Measurements from ENCODE around the gene ATF1. TPM values are rescaled to one million over a fixed set of nuclear protein-coding genes. Genes with fewer than 3 reads are reported as not detected.

Gene ATF1
- total RNA-seq, 1 experiment from 2014 or later: 87.2 TPM

- intact Hi-C loops (cut with micrococcal nuclease): loop anchor here (1.0 kb wide), 1 partner anchor 230 kb away; the partner anchor contains the start of gene DIP2B
- peak; percentile 51 for DNase-seq (ENCODE audit: unreplicated experiment)
- POLR2A ChIA-PET: interaction anchor here (0.6 kb wide), 1 partner anchor 75 kb away, joined by 4 read pairs; no protein-coding TSS in a partner anchor
- TF ChIP-seq, protein P1, sequence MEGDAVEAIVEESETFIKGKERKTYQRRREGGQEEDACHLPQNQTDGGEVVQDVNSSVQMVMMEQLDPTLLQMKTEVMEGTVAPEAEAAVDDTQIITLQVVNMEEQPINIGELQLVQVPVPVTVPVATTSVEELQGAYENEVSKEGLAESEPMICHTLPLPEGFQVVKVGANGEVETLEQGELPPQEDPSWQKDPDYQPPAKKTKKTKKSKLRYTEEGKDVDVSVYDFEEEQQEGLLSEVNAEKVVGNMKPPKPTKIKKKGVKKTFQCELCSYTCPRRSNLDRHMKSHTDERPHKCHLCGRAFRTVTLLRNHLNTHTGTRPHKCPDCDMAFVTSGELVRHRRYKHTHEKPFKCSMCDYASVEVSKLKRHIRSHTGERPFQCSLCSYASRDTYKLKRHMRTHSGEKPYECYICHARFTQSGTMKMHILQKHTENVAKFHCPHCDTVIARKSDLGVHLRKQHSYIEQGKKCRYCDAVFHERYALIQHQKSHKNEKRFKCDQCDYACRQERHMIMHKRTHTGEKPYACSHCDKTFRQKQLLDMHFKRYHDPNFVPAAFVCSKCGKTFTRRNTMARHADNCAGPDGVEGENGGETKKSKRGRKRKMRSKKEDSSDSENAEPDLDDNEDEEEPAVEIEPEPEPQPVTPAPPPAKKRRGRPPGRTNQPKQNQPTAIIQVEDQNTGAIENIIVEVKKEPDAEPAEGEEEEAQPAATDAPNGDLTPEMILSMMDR (IDR thresholded peaks at IDR 0.05; ENCODE audit: unreplicated experiment): peak; percentile 59
- H3K27me3 Mint-ChIP-seq (ENCODE audit: insufficient read depth, unreplicated experiment): no peaks in the 10 kb centered on the region
- H3K36me3 Mint-ChIP-seq (ENCODE audit: insufficient read depth, unreplicated experiment): peaks cover 69% of the 10 kb centered on the region
- CTCF ChIA-PET: interaction anchor here (0.6 to 1.3 kb wide), 6 partner anchors 11 to 251 kb away, joined by 3 read pairs; no protein-coding TSS in a partner anchor
- no TSS peak for BruUV-seq (replicated peaks)
- no peak overlapping the region for H3K27ac Mint-ChIP-seq (ENCODE audit: low read depth, unreplicated experiment)
- no peak overlapping the region for H3K4me3 Mint-ChIP-seq (ENCODE audit: unreplicated experiment)
- H3K9me3 Mint-ChIP-seq (ENCODE audit: unreplicated experiment): no peaks in the 10 kb centered on the region
- peaks cover 14% of the 10 kb centered on the region for H3K4me1 Mint-ChIP-seq (ENCODE audit: insufficient read depth, unreplicated experiment)
These were observed 29.3 kb upstream of the ATF1 start for GRCh38 chr12:50734409-50735263.

GRCh38 chr12:50739611-50740010, 24.3 kb upstream of the ATF1 start:
- ChIA-PET CTCF (no interaction called here), POLR2A (no interaction called here)
- no peaks in the 10 kb centered on the region for H3K27me3 Mint-ChIP-seq (ENCODE audit: insufficient read depth, unreplicated experiment)
- DNase-seq (ENCODE audit: unreplicated experiment): peak; percentile 7
- peaks cover 84% of the 10 kb centered on the region for H3K36me3 Mint-ChIP-seq (ENCODE audit: insufficient read depth, unreplicated experiment)
- TF ChIP-seq, protein P1 (IDR thresholded peaks at IDR 0.05; ENCODE audit: unreplicated experiment): no peak
- no TSS peak for BruUV-seq (replicated peaks)
- no peak overlapping the region for H3K27ac Mint-ChIP-seq (ENCODE audit: low read depth, unreplicated experiment)
- peaks cover 4% of the 10 kb centered on the region for H3K4me1 Mint-ChIP-seq (ENCODE audit: insufficient read depth, unreplicated experiment)
- H3K9me3 Mint-ChIP-seq (ENCODE audit: unreplicated experiment): no peaks in the 10 kb centered on the region
- H3K4me3 Mint-ChIP-seq (ENCODE audit: unreplicated experiment): no peak overlapping the region
- intact Hi-C loops (cut with micrococcal nuclease): no loop called here

DNA sequence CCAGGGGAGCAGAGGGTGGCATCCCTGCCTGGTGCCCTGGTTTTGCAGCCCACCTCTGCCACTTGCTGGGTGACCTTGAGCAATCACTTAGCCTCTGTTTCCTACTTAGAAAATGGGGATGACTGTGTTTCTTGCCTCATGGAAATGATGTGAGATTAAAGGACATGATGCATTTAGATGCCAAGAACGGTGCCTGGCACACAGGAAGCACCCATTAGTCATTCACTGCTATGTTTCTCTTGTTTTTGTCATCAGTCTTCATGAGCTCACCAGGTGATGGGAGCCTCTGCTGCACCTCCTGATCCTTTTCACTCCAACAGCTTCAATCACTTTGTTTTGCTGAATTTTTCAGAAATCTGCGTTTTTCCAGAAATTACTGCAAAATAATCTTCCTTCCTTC, 23.6 kb upstream of the ATF1 start:
- CTCF ChIA-PET: no interaction called here
- no peaks in the 10 kb centered on the region for H3K9me3 Mint-ChIP-seq (ENCODE audit: unreplicated experiment)
- H3K27me3 Mint-ChIP-seq (ENCODE audit: insufficient read depth, unreplicated experiment): no peaks in the 10 kb centered on the region
- no peak overlapping the region for H3K27ac Mint-ChIP-seq (ENCODE audit: low read depth, unreplicated experiment)
- H3K4me1 Mint-ChIP-seq (ENCODE audit: insufficient read depth, unreplicated experiment): peaks cover 4% of the 10 kb centered on the region
- no TSS peak for BruUV-seq (replicated peaks)
- peaks cover 86% of the 10 kb centered on the region for H3K36me3 Mint-ChIP-seq (ENCODE audit: insufficient read depth, unreplicated experiment)
- intact Hi-C loops (cut with micrococcal nuclease): no loop called here
- no peak overlapping the region for H3K4me3 Mint-ChIP-seq (ENCODE audit: unreplicated experiment)
- TF ChIP-seq, protein P1 (IDR thresholded peaks at IDR 0.05; ENCODE audit: unreplicated experiment): no peak
- DNase-seq (ENCODE audit: unreplicated experiment): peak; percentile 23
- POLR2A ChIA-PET: interaction anchor here (0.6 to 1.1 kb wide), 2 partner anchors 8 to 25 kb away, joined by 3 to 5 read pairs; no protein-coding TSS in a partner anchor

- no peak for DNase-seq (ENCODE audit: unreplicated experiment)
- Mint-ChIP-seq H3K4me3 (ENCODE audit: unreplicated experiment) (no peak overlapping the region), H3K4me1 (ENCODE audit: insufficient read depth, unreplicated experiment) (peaks cover 4% of the 10 kb centered on the region), H3K36me3 (ENCODE audit: insufficient read depth, unreplicated experiment) (peaks cover 89% of the 10 kb centered on the region), H3K27me3 (ENCODE audit: insufficient read depth, unreplicated experiment) (no peaks in the 10 kb centered on the region), H3K27ac (ENCODE audit: low read depth, unreplicated experiment) (no peak overlapping the region), H3K9me3 (ENCODE audit: unreplicated experiment) (no peaks in the 10 kb centered on the region)
- POLR2A ChIA-PET: interaction anchor here (0.6 kb wide), 2 partner anchors 249 to 263 kb away, joined by 3 read pairs; no protein-coding TSS in a partner anchor
- TF ChIP-seq, protein P1 (IDR thresholded peaks at IDR 0.05; ENCODE audit: unreplicated experiment): no peak
- intact Hi-C loops (cut with micrococcal nuclease): no loop called here
- BruUV-seq (replicated peaks): no TSS peak
- CTCF ChIA-PET: no interaction called here
These were observed 21.1 kb upstream of the ATF1 start for GRCh38 chr12:50742776-50743175.

Data from MCF 10A (cell line).